A549 (cell line): Measurements from ENCODE around the gene PSMG1.

ENCODE experiments used
- CEBPB ChIP-seq, 2 experiments: fragments of >200 bp in 1 of 2; sonication (Bioruptor Twin) in 1 of 2; formaldehyde crosslinking in 1 of 2; IDR thresholded peaks; 2 replicates each; pipeline ENCODE4 v1.6.1; 2012 to 2016
- CHD4 ChIP-seq: fragments of 200-600 bp; sonication (generic); IDR thresholded peaks from 2 replicates; pipeline ENCODE4 v1.6.1; 2016; ENCODE audit warnings: antibody characterized with exemption, mild to moderate bottlenecking, borderline replicate concordance
- EHMT2 ChIP-seq: fragments of 200-600 bp; sonication (generic); IDR thresholded peaks from 2 replicates; pipeline ENCODE4 v1.6.1; 2016; ENCODE audit warnings: antibody characterized with exemption, low read depth, mild to moderate bottlenecking, moderate library complexity
- FOXS1 ChIP-seq: fragments of 250-450 bp; sonication (Bioruptor Pico); IDR thresholded peaks from 2 replicates; pipeline ENCODE4 v1.5.0; 2020; ENCODE audit warnings: mild to moderate bottlenecking, moderate library complexity
- MAFK ChIP-seq: fragments of 450-650 bp; IDR thresholded peaks from 2 replicates; pipeline ENCODE4 v1.6.1; 2014; ENCODE audit not compliant: partially characterized antibody
- POLR2A ChIP-seq: IDR thresholded peaks from 2 replicates; pipeline ENCODE4 v1.6.1; 2012; ENCODE audit warnings: mild to moderate bottlenecking, low read length
- RAD21 ChIP-seq, 2 experiments: fragments of >200 bp in 1 of 2; sonication (Bioruptor Twin) in 1 of 2; formaldehyde crosslinking in 1 of 2; IDR thresholded peaks in 1 of 2; conservative IDR thresholded peaks in 1 of 2; 2 replicates in 1 of 2; 3 replicates in 1 of 2; pipeline ENCODE4 v1.6.1; 2012 to 2018; ENCODE audit warnings: inconsistent platforms in 1 of 2
- SREBF2 ChIP-seq: fragments of 450-650 bp; IDR thresholded peaks from 2 replicates; pipeline ENCODE4 v1.6.1; 2014; ENCODE audit warnings: mild to moderate bottlenecking, moderate library complexity
- TF ChIP-seq, protein P1 (sequence below): fragments of >200 bp; sonication (Bioruptor Twin); formaldehyde crosslinking; IDR thresholded peaks from 3 replicates; pipeline ENCODE4 v1.5.1; 2016
- TF ChIP-seq, protein P2 (sequence below): fragments of 200-600 bp; sonication (generic); IDR thresholded peaks from 2 replicates; pipeline ENCODE4 v1.6.1; 2016; ENCODE audit warnings: antibody characterized with exemption, mild to moderate bottlenecking, moderate library complexity
- TF ChIP-seq, protein P3 (sequence below): fragments of 150-350 bp; IDR thresholded peaks from 2 replicates; pipeline ENCODE4 v1.6.1; 2014; ENCODE audit warnings: low read depth, mild to moderate bottlenecking, low read length

DNA sequence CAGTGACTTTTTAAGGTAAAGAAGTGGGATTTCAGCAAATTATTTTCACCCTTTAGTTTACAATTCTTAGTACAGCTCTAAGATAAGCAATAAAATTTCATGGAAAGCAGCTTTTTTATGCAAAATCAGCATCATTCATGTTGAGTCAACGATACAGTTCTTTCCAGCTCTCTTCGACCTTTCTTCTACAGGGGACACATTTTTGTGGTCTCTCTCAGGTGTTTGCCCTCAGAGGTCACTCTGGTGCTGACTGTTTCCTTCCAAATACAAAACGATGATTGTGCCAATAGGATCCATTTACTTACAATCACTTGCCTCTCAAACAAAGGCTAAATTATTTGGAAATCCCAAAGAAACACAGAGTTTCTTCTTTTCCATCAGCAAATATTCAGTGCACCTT, 51.0 kb downstream of the PSMG1 start:
- TF ChIP-seq CHD4 (no peak), RAD21 (conservative IDR thresholded peaks at IDR 0.05 in 1 of 2, IDR thresholded peaks at IDR 0.05 in 1 of 2) (no peak), CEBPB (IDR thresholded peaks at IDR 0.05) (no peak), EHMT2 (no peak), POLR2A (no peak), MAFK (peak; percentile 43), FOXS1 (CRISPR knock-in tag) (no peak), SREBF2 (no peak)
- TF ChIP-seq, protein P1, sequence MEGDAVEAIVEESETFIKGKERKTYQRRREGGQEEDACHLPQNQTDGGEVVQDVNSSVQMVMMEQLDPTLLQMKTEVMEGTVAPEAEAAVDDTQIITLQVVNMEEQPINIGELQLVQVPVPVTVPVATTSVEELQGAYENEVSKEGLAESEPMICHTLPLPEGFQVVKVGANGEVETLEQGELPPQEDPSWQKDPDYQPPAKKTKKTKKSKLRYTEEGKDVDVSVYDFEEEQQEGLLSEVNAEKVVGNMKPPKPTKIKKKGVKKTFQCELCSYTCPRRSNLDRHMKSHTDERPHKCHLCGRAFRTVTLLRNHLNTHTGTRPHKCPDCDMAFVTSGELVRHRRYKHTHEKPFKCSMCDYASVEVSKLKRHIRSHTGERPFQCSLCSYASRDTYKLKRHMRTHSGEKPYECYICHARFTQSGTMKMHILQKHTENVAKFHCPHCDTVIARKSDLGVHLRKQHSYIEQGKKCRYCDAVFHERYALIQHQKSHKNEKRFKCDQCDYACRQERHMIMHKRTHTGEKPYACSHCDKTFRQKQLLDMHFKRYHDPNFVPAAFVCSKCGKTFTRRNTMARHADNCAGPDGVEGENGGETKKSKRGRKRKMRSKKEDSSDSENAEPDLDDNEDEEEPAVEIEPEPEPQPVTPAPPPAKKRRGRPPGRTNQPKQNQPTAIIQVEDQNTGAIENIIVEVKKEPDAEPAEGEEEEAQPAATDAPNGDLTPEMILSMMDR: no peak
- TF ChIP-seq, protein P2, sequence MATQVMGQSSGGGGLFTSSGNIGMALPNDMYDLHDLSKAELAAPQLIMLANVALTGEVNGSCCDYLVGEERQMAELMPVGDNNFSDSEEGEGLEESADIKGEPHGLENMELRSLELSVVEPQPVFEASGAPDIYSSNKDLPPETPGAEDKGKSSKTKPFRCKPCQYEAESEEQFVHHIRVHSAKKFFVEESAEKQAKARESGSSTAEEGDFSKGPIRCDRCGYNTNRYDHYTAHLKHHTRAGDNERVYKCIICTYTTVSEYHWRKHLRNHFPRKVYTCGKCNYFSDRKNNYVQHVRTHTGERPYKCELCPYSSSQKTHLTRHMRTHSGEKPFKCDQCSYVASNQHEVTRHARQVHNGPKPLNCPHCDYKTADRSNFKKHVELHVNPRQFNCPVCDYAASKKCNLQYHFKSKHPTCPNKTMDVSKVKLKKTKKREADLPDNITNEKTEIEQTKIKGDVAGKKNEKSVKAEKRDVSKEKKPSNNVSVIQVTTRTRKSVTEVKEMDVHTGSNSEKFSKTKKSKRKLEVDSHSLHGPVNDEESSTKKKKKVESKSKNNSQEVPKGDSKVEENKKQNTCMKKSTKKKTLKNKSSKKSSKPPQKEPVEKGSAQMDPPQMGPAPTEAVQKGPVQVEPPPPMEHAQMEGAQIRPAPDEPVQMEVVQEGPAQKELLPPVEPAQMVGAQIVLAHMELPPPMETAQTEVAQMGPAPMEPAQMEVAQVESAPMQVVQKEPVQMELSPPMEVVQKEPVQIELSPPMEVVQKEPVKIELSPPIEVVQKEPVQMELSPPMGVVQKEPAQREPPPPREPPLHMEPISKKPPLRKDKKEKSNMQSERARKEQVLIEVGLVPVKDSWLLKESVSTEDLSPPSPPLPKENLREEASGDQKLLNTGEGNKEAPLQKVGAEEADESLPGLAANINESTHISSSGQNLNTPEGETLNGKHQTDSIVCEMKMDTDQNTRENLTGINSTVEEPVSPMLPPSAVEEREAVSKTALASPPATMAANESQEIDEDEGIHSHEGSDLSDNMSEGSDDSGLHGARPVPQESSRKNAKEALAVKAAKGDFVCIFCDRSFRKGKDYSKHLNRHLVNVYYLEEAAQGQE: no peak
- TF ChIP-seq, protein P3, sequence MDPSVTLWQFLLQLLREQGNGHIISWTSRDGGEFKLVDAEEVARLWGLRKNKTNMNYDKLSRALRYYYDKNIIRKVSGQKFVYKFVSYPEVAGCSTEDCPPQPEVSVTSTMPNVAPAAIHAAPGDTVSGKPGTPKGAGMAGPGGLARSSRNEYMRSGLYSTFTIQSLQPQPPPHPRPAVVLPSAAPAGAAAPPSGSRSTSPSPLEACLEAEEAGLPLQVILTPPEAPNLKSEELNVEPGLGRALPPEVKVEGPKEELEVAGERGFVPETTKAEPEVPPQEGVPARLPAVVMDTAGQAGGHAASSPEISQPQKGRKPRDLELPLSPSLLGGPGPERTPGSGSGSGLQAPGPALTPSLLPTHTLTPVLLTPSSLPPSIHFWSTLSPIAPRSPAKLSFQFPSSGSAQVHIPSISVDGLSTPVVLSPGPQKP: no peak
